Motor neuron (in vitro differentiated cells): Measurements from ENCODE around the gene KRT31. TPM values are rescaled to one million over a fixed set of nuclear protein-coding genes. Genes with fewer than 3 reads are reported as not detected.
"Not testable (repeated sequence)": the region's sequence is repeated elsewhere in the genome, so short reads cannot be mapped to it uniquely, and the experiment has no call there.

ENCODE experiments used
- ATAC-seq, 8 experiments: fragments of 200-7000 bp; cut with Tn5 transposase; replicated peaks in 6 of 8; 2 replicates each; pipeline ENCODE4 v1.8.0; 2021; ENCODE audit warnings: mild to moderate bottlenecking in 8 of 8, moderate library complexity in 8 of 8
- H3K27ac ChIP-seq, 2 donors: fragments of 250-450 bp; sonication (Bioruptor Pico); 2 replicates each; pipeline ENCODE4 v1.9.0; 2021; ENCODE audit warnings: antibody characterized with exemption in 2 of 2, mild to moderate bottlenecking in 2 of 2, moderate library complexity in 1 of 2
- H3K4me1 ChIP-seq, 2 donors: fragments of 250-450 bp; sonication (Bioruptor Pico); replicated peaks in 1 of 2; 2 replicates each; pipeline ENCODE4 v1.6.1; 2021; ENCODE audit warnings: antibody characterized with exemption in 2 of 2, mild to moderate bottlenecking in 2 of 2, moderate library complexity in 1 of 2
- H3K4me3 ChIP-seq, 5 donors: fragments of 250-450 bp; sonication (Bioruptor Pico); 2 replicates each; pipeline ENCODE4 v1.9.0; 2021; ENCODE audit warnings: antibody characterized with exemption in 5 of 5, mild to moderate bottlenecking in 5 of 5, moderate library complexity in 4 of 5
- WGBS, 10 experiments: fragments of 450-650 bp; shearing (Covaris generic); methylation state at CpG; one replicate each; pipeline ENCODE4 v1.0.0; 2022; 5-methylcytosine and 5-hydroxymethylcytosine counted together
- in situ Hi-C, 9 experiments: fragments of 400-800 bp; cut with MboI; loops; one replicate each; pipeline ENCODE4 v1.15.0; 2021; ENCODE audit warnings: low sequenced_read_pairs in 9 of 9, low pct_unique_long_range_greater_than_20kb in 2 of 9; ENCODE audit not compliant: unreplicated experiment in 9 of 9
- total RNA-seq, 8 experiments: library from RNA; unstranded; fragments of 300-600 nt; gene quantifications; 2 replicates each; pipeline versions ENCODE4 v1.2.3 to v1.2.4, GENCODE V29; 2022

Gene KRT31
- total RNA-seq, 8 experiments from 2014 or later, result 0.32 to 0.38 TPM; not detected in 6

DNA sequence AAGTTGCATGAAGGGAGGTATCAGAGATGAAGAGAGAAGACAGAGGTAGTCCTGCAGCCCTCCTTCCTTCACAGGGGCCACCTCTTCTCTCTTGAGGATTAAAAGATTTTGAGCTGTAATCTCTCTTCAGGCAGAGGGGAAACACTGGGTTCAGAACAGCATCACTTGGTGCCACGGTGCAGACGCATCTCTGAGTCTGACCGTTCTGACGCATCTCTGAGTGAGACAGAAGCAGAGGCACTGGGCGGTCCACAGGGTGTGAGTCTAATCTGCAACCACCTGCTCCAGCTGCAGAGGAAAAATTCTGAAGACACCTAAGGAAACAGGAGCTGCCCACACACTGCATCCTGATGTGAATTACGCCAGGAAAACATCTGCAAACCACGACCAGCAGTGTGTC, 32.3 kb upstream of the KRT31 start:
- ATAC-seq, result no peak
- WGBS, 10 experiments, result 0 to 100% (median 86%) methylated on average over 1 to 4 of the region's 7 CpGs; no CpG with 5 or more reads in 3 of the 10 experiments

DNA sequence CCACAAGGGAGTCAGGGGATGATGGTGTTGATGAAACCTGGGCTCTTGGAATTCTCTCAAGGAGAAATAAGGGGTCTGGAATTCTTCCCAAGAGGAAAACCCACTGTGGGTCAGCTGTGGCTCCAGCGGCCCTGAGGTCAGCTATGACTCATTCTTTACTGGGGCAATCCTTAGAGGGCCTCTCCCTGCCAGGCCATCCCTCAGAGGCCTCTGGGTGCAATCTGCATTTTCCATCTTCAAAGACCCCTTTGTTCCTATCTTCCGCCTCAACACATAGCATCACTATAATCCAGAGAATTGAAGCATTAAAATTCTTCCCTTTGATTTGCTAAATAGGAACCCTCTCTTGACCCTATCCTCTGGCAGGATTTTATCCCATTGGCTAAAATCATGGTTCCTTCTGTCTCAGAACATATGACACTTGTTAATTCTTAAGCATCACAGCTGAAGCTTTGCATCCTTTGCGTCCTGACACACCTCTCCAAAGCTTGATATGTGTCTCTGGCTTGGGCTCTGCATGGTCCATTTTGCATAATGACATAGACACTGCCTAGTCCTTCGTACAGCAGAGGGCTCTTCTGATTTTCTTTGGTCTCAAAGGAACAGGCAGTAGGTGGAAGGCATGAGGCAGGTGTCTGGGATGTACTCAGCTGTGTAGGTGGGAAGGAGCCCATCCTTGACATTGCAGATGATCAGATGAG, 31.3 kb upstream of the KRT31 start:
- peak in 6 of 8 experiments; percentile 60 to 83 (median 78) for ATAC-seq
- in situ Hi-C loops, result no loop called here

More for the DNA sequence above, 32.3 kb upstream of the KRT31 start:
- Histone ChIP-seq H3K27ac (no peak overlapping the region), H3K4me1 (peaks cover 11 to 18% of the 10 kb centered on the region in 2 donors), H3K4me3 (no peak overlapping the region)
- in situ Hi-C loops, result no loop called here

DNA sequence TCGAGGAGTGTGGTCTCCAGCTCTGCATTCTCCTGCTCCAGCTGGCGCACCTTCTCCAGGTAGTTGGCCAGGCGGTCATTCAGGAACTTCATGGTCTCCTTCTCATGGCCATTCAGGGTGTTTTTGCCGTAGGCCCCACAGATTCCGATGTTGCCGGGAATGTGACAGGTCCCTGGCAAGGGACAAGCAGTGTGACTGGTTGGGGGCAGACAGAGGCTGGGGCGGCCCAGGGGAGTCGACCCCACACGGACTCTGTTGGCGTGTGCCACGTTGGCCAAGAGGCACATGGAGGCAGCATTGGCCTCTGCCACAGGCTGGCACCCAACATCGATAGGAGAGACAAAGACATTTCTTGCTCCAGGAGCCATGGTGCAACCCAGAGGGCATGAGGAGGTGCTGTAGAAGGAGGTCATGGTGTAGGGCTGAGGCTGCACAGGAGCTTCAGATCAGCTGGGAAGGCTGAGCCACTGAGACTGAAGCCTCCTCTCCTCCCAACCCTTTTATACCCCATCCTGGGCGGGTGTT, 26.8 kb upstream of the KRT31 start, which contains the start of gene KRT37:
KRT37 (minus strand) TSS at position 475 of the 525 bp plus-strand sequence; CDS start at position 413, 62 bp downstream.
- Histone ChIP-seq H3K27ac (no peak within 1 kb of the TSS), H3K4me3 (no peak within 1 kb of the TSS), H3K4me1 (peaks cover 0 to 5% of the 10 kb centered on the region in 2 donors)
- WGBS, 10 experiments, result 40 to 100% (median 100%) methylated on average over 1 of the region's 13 CpGs; no CpG with 5 or more reads in 6 of the 10 experiments
- in situ Hi-C loops, result loop anchor here in 1 of 9 experiments (25.0 kb wide), 1 partner anchor 88 kb away; the partner anchor contains the start of genes KRT13 and KRT15
- ATAC-seq, result no peak

More for the DNA sequence above, 31.3 kb upstream of the KRT31 start:
- H3K4me1 ChIP-seq, result peaks cover 3 to 8% of the 10 kb centered on the region in 2 donors
- H3K4me3 ChIP-seq, result no peak overlapping the region
- H3K27ac ChIP-seq, result peak overlapping the region in 1 of 2 donors; percentile 33
- 0 to 80% (median 38%) methylated on average over 1 to 3 of the region's 4 CpGs; no CpG with 5 or more reads in 2 of the 10 experiments for WGBS, 10 experiments

DNA sequence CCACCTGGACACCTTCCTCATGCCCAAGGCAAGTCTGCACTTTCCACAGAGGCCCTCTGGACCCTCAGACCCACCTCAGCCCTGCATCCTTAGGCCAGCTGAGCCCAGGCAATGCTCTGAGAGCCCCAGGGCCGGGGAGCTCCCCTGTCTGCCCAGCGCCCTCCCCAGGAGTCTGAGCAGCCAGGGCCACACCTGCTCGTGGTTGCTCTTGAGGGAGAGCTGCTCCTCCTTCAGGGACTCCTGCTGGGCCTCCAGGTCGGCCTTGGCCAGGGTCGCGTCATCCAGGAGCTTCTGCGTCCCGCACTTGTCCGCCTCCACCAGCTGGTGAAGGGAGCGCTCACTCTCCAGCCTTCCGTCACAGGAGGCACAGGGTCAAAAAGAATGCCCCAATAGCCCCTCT, 25.2 kb upstream of the KRT31 start:
- 77 to 83% methylated on average over 6 to 8 of the region's 11 CpGs; no CpG with 5 or more reads in 8 of the 10 experiments for WGBS, 10 experiments
- in situ Hi-C loops, result loop anchor here in 1 of 9 experiments (25.0 kb wide), 1 partner anchor 90 kb away; the partner anchor contains the start of genes KRT13 and KRT15
- not testable (repeated sequence) for H3K4me1 ChIP-seq, H3K4me3 ChIP-seq, H3K27ac ChIP-seq, ATAC-seq

DNA sequence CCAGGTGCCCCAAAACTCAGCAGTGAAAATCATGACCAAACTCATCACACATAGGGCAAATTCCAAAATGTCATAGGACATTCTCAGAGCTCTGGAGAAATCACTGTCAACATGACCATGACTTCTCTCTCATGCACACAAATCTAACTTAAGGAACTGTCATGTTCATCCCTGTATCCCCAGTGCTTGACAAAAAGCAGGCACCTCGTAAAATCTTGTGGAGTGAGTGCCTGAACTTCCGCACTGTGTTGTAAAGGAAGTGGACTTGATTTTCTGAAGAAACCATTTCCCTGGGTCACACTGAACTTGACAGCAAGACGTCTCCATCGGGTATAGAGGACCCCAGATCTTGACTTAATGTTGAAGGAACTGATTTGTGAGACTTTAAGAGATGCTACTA, 24.2 kb upstream of the KRT31 start:
- peaks cover 0 to 3% of the 10 kb centered on the region in 2 donors for H3K4me1 ChIP-seq
- in situ Hi-C loops, result loop anchor here in 1 of 9 experiments (25.0 kb wide), 1 partner anchor 91 kb away; the partner anchor contains the start of genes KRT13 and KRT15
- WGBS, 10 experiments, result 42 to 100% (median 73%) methylated on average over 1 to 4 of the region's 4 CpGs; no CpG with 5 or more reads in 6 of the 10 experiments
- no peak for ATAC-seq
- no peak overlapping the region for H3K4me3 ChIP-seq
- no peak overlapping the region for H3K27ac ChIP-seq

DNA sequence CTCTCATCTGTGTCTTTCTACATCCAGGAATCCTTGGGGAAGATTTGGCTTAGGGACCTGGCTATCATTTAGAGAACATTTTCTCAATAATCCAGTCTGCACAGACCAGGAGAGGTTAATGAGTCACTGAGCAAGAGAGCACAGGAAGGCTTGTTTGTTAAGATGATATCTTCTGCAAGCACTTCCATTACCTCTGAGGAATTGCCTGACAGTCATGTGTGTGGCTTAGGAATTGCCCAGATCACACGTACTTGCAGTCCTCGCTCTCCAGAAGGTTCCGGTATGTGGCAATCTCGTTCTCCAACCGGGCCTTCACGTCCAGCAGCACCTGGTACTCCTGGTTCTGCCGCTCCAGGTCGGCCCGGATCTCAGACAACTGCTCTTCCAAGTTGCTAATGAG, 23.7 kb upstream of the KRT31 start:
- in situ Hi-C loops, result loop anchor here in 1 of 9 experiments (25.0 kb wide), 1 partner anchor 91 kb away; the partner anchor contains the start of genes KRT13 and KRT15
- no peak for ATAC-seq

DNA sequence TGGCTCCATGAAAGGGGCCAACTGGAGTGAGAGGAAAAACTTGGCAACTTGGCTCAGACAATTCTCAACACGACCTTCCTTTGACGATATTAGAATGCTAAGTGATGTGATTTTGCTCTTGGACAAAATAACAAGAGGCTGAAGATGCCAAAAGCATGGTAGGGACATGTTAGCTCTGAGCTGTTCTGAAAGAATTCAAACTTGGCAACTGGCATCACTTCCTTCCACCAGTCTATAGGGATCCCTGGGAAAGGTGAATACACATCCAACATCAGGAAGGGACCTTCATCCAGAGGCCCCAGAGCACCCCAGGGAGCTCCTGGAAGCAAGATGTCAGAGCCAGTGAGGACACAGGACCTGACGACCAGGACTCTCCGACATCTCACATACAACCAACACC, 22.7 kb upstream of the KRT31 start:
- 20 to 100% (median 78%) methylated on average over 1 to 4 of the region's 4 CpGs; no CpG with 5 or more reads in 2 of the 10 experiments for WGBS, 10 experiments
- peaks cover 0 to 13% of the 10 kb centered on the region in 2 donors for H3K4me1 ChIP-seq
- no peak overlapping the region for H3K4me3 ChIP-seq
- H3K27ac ChIP-seq, result no peak overlapping the region
- in situ Hi-C loops, result loop anchor here in 1 of 9 experiments (25.0 kb wide), 1 partner anchor 92 kb away; the partner anchor contains the start of genes KRT13 and KRT15
- no peak for ATAC-seq

More for the DNA sequence above, 23.7 kb upstream of the KRT31 start:
- WGBS, 10 experiments, result 29 to 90% (median 83%) methylated on average over 1 to 6 of the region's 9 CpGs; no CpG with 5 or more reads in 3 of the 10 experiments
- no peak overlapping the region for H3K4me3 ChIP-seq
- H3K27ac ChIP-seq, result no peak overlapping the region
- peaks cover 0 to 8% of the 10 kb centered on the region in 2 donors for H3K4me1 ChIP-seq

DNA sequence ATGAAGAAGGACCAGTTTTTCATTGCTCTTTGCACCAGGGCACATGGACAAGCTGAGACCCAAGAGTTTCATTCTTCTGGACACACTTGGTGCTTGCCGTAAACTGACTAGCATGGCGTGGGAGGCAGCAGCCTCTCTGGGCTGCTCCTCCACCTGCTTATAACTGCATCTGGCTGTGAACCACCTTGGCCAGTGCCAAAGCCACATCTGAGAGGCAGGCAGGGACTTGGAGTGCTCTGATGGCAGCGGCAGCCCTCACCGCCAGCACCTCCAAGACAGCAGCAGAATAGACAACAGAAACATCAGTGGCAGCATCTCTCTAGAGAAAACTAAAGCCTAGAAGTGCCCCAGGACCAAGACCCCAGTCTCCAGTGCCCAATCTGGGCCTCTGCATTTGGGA, 22.3 kb upstream of the KRT31 start:
- in situ Hi-C loops, result loop anchor here in 1 of 9 experiments (25.0 kb wide), 1 partner anchor 93 kb away; the partner anchor contains the start of genes KRT13 and KRT15
- ATAC-seq, result no peak
- WGBS, 10 experiments, result 75 to 100% (median 95%) methylated on average over 1 to 4 of the region's 4 CpGs; no CpG with 5 or more reads in 3 of the 10 experiments

DNA sequence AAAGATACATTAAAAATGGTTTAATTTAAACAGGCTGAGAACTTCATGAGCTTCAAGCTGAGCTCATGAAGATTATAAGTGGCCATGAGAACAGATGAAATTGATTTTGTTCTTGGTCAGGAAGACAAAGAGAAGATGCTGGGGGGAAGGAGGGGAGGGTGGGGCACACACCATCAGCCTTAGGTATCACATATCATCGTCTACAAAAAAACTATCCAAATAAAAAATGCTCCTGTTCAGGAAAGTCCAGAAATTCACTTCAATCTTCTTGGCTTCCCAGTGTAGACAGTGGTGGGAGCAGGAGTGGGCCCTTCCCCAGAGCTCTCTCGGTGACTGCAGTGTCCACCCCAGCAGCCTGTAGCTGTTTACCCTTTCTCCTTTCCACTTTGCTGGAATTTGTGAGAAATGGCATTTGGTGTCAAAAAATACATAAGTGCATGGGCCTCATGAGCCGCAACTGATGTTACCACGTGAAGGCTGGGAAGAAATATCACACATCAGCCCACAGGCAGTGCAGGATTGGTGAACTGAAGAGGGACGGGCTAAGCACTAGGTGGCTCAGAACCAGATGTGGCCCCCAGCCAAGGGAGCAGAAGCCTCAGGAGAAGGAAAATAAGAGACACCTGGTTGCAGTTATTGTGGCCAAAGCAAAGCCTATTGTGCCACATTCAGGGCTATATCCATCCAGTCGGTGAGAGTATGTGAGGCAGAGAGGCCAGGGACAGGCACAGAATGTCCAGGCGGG, 20.9 kb upstream of the KRT31 start:
- in situ Hi-C loops, result loop anchor here in 1 of 9 experiments (25.0 kb wide), 1 partner anchor 94 kb away; the partner anchor contains the start of genes KRT13 and KRT15
- ATAC-seq, result no peak
- WGBS, 10 experiments, result 50 to 100% (median 89%) methylated on average over 1 to 5 of the region's 7 CpGs; no CpG with 5 or more reads in 3 of the 10 experiments

More for the DNA sequence above, 22.3 kb upstream of the KRT31 start:
- Histone ChIP-seq H3K4me1 (peaks cover 0 to 13% of the 10 kb centered on the region in 2 donors), H3K4me3 (no peak overlapping the region), H3K27ac (no peak overlapping the region)

DNA sequence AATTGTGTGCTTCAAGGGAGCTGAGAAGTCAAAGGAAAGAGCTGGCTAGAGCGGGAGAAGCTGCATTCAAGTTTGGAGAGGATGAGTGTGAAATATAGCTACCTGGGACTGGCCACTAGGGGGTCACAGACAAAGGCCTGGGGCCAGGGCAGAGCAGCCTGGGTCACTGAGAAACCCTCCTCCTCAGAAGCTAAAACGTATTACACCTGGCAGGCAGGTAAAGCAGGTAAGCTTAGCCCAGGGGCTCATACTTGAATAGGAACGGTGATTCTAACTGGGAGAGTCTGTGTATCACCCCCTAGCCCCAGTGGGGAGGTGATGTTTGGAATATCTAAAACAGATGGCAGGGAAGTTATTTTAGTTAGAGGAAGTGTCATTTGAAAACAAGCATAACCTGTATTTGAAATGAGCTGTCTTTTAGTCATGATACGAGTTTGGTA, 20.2 kb upstream of the KRT31 start:
- 10 to 89% (median 58%) methylated on average over 1 to 4 of the region's 4 CpGs for WGBS, 10 experiments
- in situ Hi-C loops, result loop anchor here in 1 of 9 experiments (25.0 kb wide), 1 partner anchor 95 kb away; the partner anchor contains the start of genes KRT13 and KRT15
- ATAC-seq, result no peak

More for the DNA sequence above, 20.9 kb upstream of the KRT31 start:
- H3K27ac ChIP-seq, result no peak overlapping the region
- no peak overlapping the region for H3K4me3 ChIP-seq
- H3K4me1 ChIP-seq, result peaks cover 2 to 16% of the 10 kb centered on the region in 2 donors

DNA sequence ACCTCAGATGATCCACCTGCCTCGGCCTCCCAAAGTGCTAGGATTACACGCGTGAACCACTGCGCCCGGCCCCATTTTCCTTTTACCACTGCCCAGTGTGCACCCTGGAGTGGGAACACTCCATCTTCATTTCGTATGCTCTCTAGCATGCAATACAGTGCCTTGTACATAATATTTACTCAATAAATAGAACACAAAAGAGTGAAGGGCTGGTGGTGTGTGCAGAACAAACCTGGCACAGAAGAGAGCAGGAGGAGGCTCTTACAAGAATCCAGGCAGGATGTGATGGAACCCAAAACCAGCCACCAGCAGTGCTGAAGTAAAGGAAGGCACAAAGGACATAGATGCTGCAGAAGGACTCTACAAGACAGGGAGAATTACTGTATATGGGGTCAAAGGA, 19.7 kb upstream of the KRT31 start:
- in situ Hi-C loops, result loop anchor here in 1 of 9 experiments (25.0 kb wide), 1 partner anchor 95 kb away; the partner anchor contains the start of genes KRT13 and KRT15
- Histone ChIP-seq H3K27ac (no peak overlapping the region), H3K4me3 (no peak overlapping the region), H3K4me1 (peaks cover 5 to 16% of the 10 kb centered on the region in 2 donors)
- WGBS, 10 experiments, result 71 to 100% (median 98%) methylated on average over 1 to 5 of the region's 6 CpGs; no CpG with 5 or more reads in 5 of the 10 experiments
- ATAC-seq, result peak in 1 of 8 experiments; percentile 70

More for the DNA sequence above, 20.2 kb upstream of the KRT31 start:
- no peak overlapping the region for H3K4me3 ChIP-seq
- H3K4me1 ChIP-seq, result peaks cover 5 to 16% of the 10 kb centered on the region in 2 donors
- H3K27ac ChIP-seq, result no peak overlapping the region

DNA sequence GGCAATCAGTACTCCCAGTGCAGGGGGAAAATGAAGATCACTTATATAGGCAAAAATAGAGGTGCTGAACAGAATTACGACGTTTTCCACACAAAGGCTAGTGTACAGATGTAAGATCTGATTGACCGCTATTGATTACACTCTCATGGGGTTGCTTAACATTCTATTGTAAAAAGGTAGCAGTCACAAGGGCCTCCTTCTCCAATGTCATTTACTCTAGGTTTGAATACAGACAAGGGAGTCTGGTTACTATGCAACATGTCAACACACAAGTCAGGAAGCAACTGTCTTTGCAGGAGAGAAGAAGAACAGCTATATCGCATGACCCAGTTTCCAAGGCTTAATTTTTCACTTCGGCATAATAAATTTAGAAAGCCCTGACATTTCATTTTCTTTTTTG, 19.1 kb upstream of the KRT31 start:
- WGBS, 10 experiments, result 59 to 100% (median 86%) methylated on average over 1 to 5 of the region's 5 CpGs; no CpG with 5 or more reads in 1 of the 10 experiments
- peak overlapping the region in 1 of 2 donors; percentile 8 for H3K27ac ChIP-seq
- peaks cover 5 to 16% of the 10 kb centered on the region in 2 donors for H3K4me1 ChIP-seq
- in situ Hi-C loops, result loop anchor here in 1 of 9 experiments (25.0 kb wide), 1 partner anchor 96 kb away; the partner anchor contains the start of genes KRT13 and KRT15
- no peak overlapping the region for H3K4me3 ChIP-seq
- peak in 2 of 8 experiments; percentile 46 to 79 for ATAC-seq
